HEK293T (cell line): Measurements from ENCODE around the gene TTBK1.

Experiments
- CTCF ChIA-PET: fragments of 350-600 bp; formaldehyde crosslinking; extraction: SDS; loops from one replicate; lab custom pipeline; 2021; ENCODE audit warnings: antibody characterized with exemption, inconsistent platforms; lab: Yijun Ruan, JAX
- POLR2A ChIA-PET: fragments of 350-600 bp; formaldehyde crosslinking; extraction: SDS; loops from one replicate; lab custom pipeline; 2020; ENCODE audit warnings: antibody characterized with exemption, inconsistent platforms; lab: Yijun Ruan, JAX
- DNase-seq: peaks from one replicate; pipeline ENCODE4 v3.0.0; 2012; ENCODE audit warnings: mixed read lengths; ENCODE audit errors: extremely low spot score
- ARNT ChIP-seq: fragments of 450-650 bp; IDR thresholded peaks from 2 replicates; pipeline ENCODE4 v1.6.1; 2017; ENCODE audit warnings: mild to moderate bottlenecking
- BHLHE40 ChIP-seq: fragments of 450-650 bp; IDR thresholded peaks from 2 replicates; pipeline ENCODE4 v1.6.1; 2016; ENCODE audit warnings: mild to moderate bottlenecking, moderate library complexity, borderline replicate concordance
- CTBP1 ChIP-seq: fragments of 450-650 bp; IDR thresholded peaks from 2 replicates; pipeline ENCODE4 v1.6.1; 2016; ENCODE audit warnings: borderline replicate concordance
- ELF4 ChIP-seq: fragments of 450-650 bp; IDR thresholded peaks from 2 replicates; pipeline ENCODE4 v1.6.1; 2017; ENCODE audit warnings: antibody characterized with exemption
- FOXA1 ChIP-seq: fragments of 450-650 bp; IDR thresholded peaks from 2 replicates; pipeline ENCODE4 v1.6.1; 2016; ENCODE audit warnings: mild to moderate bottlenecking
- FOXK2 ChIP-seq: fragments of 450-650 bp; IDR thresholded peaks from 2 replicates; pipeline ENCODE4 v1.6.1; 2016; ENCODE audit warnings: mild to moderate bottlenecking
- FOXM1 ChIP-seq: fragments of 450-650 bp; IDR thresholded peaks from 2 replicates; pipeline ENCODE4 v1.6.1; 2017; ENCODE audit warnings: mild to moderate bottlenecking, borderline replicate concordance
- HDGF ChIP-seq: fragments of 450-650 bp; IDR thresholded peaks from 2 replicates; pipeline ENCODE4 v1.6.1; 2017; ENCODE audit warnings: antibody characterized with exemption, borderline replicate concordance
- L3MBTL2 ChIP-seq: fragments of 450-650 bp; conservative IDR thresholded peaks from 2 replicates; pipeline ENCODE4 v1.6.1; 2016; ENCODE audit warnings: mild to moderate bottlenecking
- LEF1 ChIP-seq: fragments of 450-650 bp; IDR thresholded peaks from 2 replicates; pipeline ENCODE4 v1.6.1; 2017; ENCODE audit warnings: mild to moderate bottlenecking, borderline replicate concordance
- NFRKB ChIP-seq: fragments of 450-650 bp; IDR thresholded peaks from 2 replicates; pipeline ENCODE4 v1.6.1; 2016; ENCODE audit warnings: mild to moderate bottlenecking, moderate library complexity
- SP1 ChIP-seq: fragments of 450-650 bp; IDR thresholded peaks from 2 replicates; pipeline ENCODE4 v1.6.1; 2017
- SUZ12 ChIP-seq: fragments of 450-650 bp; IDR thresholded peaks from 2 replicates; pipeline ENCODE4 v1.6.1; 2016; ENCODE audit warnings: mild to moderate bottlenecking
- TARDBP ChIP-seq: fragments of 450-650 bp; IDR thresholded peaks from 2 replicates; pipeline ENCODE4 v1.6.1; 2016
- ZNF384 ChIP-seq: fragments of 450-650 bp; IDR thresholded peaks from 2 replicates; pipeline ENCODE4 v1.6.1; 2016
- TF ChIP-seq, protein P1 (sequence below): fragments of 450-650 bp; IDR thresholded peaks from 2 replicates; pipeline ENCODE4 v1.6.1; 2016

The TTBK1 gene

DNA sequence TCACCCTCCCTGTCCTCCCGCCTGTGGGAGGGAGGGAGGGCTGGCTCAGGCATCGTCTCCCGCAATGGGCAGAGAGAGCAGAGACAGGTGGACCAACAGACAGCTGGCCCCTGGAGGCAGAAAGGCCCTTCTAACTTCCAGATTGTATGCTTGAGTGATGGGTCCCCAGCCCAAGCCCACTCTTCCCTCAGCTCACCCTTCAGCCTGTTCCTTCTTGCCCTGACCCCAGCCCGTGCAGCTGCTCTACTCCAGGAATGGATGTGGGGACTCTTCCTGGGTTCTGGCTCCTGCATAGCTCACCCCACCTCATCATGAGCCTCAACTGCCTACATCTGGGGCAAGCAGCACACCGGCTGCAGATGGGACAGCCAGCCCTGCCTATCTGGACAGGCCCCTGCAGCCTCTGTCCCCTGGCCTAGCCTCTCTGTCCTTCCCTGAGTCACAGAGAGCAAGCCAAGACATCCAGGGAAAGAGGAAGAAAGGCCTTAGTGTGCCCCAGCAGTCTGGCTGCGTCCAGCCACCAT lies 43.2 kb downstream of the TTBK1 start:
- CTCF ChIA-PET: interaction anchor here (0.5 to 2.1 kb wide), 3 partner anchors 10 to 842 kb away, joined by 3 to 14 read pairs (median 3); no protein-coding TSS in a partner anchor
- no peak for DNase-seq
- POLR2A ChIA-PET: interaction anchor here (0.7 to 0.8 kb wide), 2 partner anchors 20 to 221 kb away, joined by 3 read pairs; no protein-coding TSS in a partner anchor
- TF ChIP-seq SUZ12: no peak
- no peak for TF ChIP-seq TARDBP

DNA sequence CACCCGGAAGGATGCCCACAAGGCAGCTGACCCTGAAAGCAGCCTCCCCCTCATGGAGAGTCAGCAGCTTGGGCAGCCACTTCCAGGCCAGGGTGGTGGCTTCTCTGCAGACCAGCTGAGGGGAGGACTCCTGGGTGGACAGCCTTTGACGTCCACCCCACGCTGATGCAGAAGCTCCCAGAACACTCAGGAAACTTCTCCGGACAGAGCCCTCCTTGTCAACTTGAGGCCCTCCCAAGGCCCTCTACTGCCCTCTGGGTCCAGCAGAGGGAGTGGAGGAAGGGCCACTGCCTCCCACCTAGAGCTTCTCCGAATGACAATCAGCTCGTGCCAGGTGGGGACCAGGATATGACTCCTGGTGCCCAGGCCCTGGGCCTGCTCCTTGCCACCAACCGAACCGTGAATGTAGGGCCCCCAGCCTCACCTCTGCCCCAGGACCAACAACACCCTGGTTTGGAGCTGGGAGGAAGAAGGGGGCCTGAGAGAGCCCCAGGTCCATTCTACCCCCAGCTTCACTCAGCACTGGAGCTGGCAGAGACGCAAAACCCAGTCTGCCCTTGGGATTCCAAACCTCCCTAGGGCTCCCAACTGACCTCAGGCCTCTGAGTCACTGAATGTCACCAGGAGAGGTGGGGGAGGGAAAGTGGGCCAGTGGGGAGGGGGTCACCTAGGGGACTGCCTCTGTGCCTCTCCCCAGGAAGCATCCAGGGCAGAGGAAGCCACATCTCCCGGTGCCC lies 43.9 kb downstream of the TTBK1 start:
- ChIA-PET CTCF (interaction anchor here (0.6 to 2.1 kb wide), 3 partner anchors 10 to 759 kb away, joined by 3 to 14 read pairs (median 4); no protein-coding TSS in a partner anchor), POLR2A (interaction anchor here (0.7 to 0.8 kb wide), 2 partner anchors 21 to 221 kb away, joined by 3 read pairs; no protein-coding TSS in a partner anchor)
- no peak for DNase-seq
- TF ChIP-seq, protein P1, sequence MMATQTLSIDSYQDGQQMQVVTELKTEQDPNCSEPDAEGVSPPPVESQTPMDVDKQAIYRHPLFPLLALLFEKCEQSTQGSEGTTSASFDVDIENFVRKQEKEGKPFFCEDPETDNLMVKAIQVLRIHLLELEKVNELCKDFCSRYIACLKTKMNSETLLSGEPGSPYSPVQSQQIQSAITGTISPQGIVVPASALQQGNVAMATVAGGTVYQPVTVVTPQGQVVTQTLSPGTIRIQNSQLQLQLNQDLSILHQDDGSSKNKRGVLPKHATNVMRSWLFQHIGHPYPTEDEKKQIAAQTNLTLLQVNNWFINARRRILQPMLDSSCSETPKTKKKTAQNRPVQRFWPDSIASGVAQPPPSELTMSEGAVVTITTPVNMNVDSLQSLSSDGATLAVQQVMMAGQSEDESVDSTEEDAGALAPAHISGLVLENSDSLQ: no peak
- TF ChIP-seq ARNT (no peak), SUZ12 (no peak), FOXK2 (no peak), L3MBTL2 (no peak), SP1 (no peak), NFRKB (no peak), ELF4 (no peak), LEF1 (no peak), CTBP1 (no peak), ZNF384 (no peak), BHLHE40 (no peak), HDGF (no peak)

DNA sequence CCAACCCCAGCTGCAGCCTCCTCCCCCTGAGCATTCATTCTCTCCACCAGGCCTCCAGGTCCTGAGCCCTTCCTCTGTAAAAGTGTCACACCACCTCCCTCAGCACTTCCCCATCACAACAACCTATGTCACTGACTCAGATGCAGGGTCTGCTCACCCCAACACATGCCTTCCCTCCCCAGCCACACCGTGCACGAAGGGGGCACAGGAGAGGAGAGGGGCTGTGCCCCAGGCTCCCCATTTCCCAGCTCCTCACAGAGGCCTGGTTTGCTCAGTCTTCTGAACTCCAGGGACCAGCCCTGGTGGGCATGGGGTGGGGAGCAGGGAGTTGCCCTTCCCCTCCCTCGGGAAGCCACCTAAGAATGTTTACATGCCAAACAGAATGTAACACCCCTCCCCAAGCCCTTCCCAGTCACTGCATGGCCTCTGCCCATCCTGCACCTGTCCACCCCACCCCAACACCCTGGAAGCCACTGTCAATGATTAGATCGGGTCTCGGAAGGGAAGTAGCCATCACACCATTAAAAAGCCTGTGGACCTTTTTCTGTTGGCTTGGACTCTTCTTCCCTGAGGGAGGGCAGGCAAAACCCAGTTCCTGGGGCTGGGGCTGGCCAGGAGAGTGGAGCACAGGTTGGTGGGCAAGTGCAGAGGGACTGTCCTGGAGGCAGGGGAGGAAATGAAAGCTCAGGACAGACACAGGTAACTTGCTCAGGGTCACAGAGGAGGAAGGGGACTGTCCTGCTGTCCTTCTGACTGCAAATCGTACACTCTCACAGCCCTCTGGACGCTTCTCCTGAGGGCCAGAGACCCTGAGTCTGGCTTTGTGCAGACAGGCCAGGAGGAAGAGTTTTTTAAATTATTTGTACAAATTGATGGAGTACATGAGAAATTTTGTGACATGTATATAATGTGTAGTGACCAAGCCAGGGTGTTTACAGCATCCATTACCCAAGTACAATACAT lies 44.7 kb downstream of the TTBK1 start:
- ChIA-PET CTCF (interaction anchor here (0.9 to 2.1 kb wide), 2 partner anchors 9 to 25 kb away, joined by 4 to 14 read pairs; no protein-coding TSS in a partner anchor), POLR2A (no interaction called here)
- no peak for DNase-seq
- TF ChIP-seq LEF1 (no peak), L3MBTL2 (no peak), NFRKB (no peak), ELF4 (no peak)

DNA sequence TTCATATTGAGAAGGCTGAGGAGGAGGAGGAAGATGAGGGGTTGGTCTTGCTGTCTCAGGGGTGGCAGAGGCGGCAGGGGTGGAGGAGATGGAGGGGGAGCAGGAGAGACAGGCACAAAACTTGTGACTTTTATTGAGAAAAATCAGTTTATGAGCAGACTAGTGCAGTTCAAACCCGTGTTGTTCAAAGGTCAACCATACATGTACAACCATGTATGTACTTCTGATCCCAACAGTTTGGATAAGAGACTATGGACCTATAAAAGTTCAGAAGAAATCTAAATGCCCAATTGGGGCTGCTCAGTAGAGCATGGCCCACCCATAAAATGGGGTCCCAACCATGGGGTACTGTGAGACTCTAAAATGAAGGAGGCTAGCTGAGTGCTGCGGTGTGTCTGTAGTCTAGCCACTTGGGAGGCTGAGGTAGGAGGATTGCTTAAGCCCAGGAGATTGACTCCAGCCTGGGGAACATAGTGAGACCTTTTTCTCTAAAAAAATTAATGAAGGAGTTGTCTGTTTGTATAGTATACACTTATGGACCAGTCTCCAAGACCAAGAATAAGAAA lies 47.1 kb downstream of the TTBK1 start:
- no peak for DNase-seq
- CTCF ChIA-PET: no interaction called here
- POLR2A ChIA-PET: no interaction called here
- TF ChIP-seq L3MBTL2 (no peak), LEF1 (no peak), FOXK2 (no peak)

DNA sequence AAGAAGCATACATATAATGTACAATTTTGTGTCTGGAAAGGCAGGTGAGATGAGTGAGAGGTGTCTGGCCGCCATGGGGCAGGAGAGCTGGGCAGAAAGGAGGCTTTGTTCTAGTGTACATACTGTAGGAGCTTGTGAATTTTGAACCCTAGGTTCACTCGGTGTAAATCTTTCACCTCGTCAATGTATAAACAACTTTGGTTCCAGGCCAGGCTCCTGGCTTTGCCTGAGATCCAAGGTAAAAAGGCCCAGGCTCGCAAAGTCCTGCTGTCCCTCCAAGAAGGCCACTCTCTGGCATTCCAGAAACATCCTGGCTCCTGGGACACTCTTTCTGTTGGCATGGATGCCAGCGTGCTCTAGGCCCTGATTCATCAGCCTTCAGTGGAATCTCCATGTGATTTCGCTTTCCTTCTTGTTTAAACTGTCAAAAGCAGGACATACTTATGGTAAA lies 47.6 kb downstream of the TTBK1 start:
- CTCF ChIA-PET: no interaction called here
- POLR2A ChIA-PET: no interaction called here

DNA sequence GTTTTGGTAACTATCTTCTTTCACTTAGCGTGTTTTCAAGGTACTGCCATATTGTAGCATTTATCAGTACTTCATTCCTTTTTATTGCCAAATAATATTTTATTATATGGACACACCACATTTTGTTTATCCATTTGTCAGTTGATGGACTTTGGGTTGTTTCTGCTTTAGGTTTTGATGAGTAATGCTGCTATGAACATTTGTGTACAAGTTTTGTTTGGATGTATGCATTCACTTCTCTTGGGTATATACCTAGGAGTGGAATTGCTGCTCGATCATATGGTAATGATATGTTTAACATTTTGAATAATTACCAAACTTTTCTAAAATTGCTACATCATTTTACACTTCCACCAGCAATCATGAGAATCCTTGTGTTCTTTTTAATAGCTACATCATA lies 48.4 kb downstream of the TTBK1 start:
- POLR2A ChIA-PET: no interaction called here
- TF ChIP-seq, protein P1: no peak
- no peak for TF ChIP-seq SP1
- TF ChIP-seq FOXA1: no peak
- TF ChIP-seq CTBP1: no peak
- no peak for TF ChIP-seq SUZ12
- no peak for TF ChIP-seq NFRKB
- no peak for TF ChIP-seq ZNF384
- TF ChIP-seq HDGF: no peak
- no peak for TF ChIP-seq FOXM1
- no peak for TF ChIP-seq ELF4
- TF ChIP-seq BHLHE40: no peak
- no peak for TF ChIP-seq L3MBTL2
- no peak for TF ChIP-seq FOXK2
- TF ChIP-seq TARDBP: no peak
- TF ChIP-seq ARNT: no peak
- TF ChIP-seq LEF1: no peak
- no peak for DNase-seq
- CTCF ChIA-PET: no interaction called here

More for the DNA sequence above, 47.6 kb downstream of the TTBK1 start:
- TF ChIP-seq ELF4: no peak
- no peak for TF ChIP-seq SUZ12
- no peak for TF ChIP-seq HDGF
- TF ChIP-seq NFRKB: no peak
- no peak for TF ChIP-seq SP1
- DNase-seq: no peak
